Trophoblast cell (in vitro differentiated cells and primary cell): Measurements from ENCODE around the gene SETD3.

Source experiments
- DNase-seq, 2 donors: peaks; one replicate each; pipeline ENCODE4 v3.0.0-alpha.2; 2016
- H2AFZ ChIP-seq: 2 replicates; pipeline ENCODE4 v1.6.1; 2013; ENCODE audit warnings: low read length, moderate library complexity, mild to moderate bottlenecking; ENCODE audit not compliant: insufficient read depth, poor library complexity
- H2AK5ac ChIP-seq: 2 replicates; pipeline ENCODE4 v1.6.1; 2013; ENCODE audit warnings: mild to moderate bottlenecking, low read length
- H2BK120ac ChIP-seq: 2 replicates; pipeline ENCODE4 v1.6.1; 2013; ENCODE audit warnings: low read length, mild to moderate bottlenecking, moderate library complexity; ENCODE audit not compliant: insufficient read depth, poor library complexity
- H2BK12ac ChIP-seq: 2 replicates; pipeline ENCODE4 v1.6.1; 2013; ENCODE audit warnings: mild to moderate bottlenecking, low read length, moderate library complexity
- H2BK5ac ChIP-seq: 2 replicates; pipeline ENCODE4 v1.6.1; 2013; ENCODE audit warnings: low read length, low read depth, moderate library complexity, mild to moderate bottlenecking; ENCODE audit not compliant: poor library complexity
- H3K14ac ChIP-seq: 2 replicates; pipeline ENCODE4 v1.6.1; 2013; ENCODE audit warnings: mild to moderate bottlenecking, low read length
- H3K18ac ChIP-seq: 2 replicates; pipeline ENCODE4 v1.6.1; 2013; ENCODE audit warnings: mild to moderate bottlenecking, low read length
- H3K23ac ChIP-seq: 2 replicates; pipeline ENCODE4 v1.6.1; 2013; ENCODE audit warnings: low read length
- H3K27ac ChIP-seq: 2 replicates; pipeline ENCODE4 v1.5.1; 2013; ENCODE audit warnings: low read depth, mild to moderate bottlenecking, inconsistent platforms, low read length, moderate library complexity
- H3K27me3 ChIP-seq: 2 replicates; pipeline ENCODE4 v1.6.1; 2013; ENCODE audit warnings: inconsistent platforms, mild to moderate bottlenecking, low read length, moderate library complexity; ENCODE audit not compliant: insufficient read depth
- H3K36me3 ChIP-seq, 2 experiments: 1 replicate in 1 of 2; 2 replicates in 1 of 2; pipeline ENCODE4 v1.6.1; 2013; ENCODE audit warnings: low read length in 2 of 2, mild to moderate bottlenecking in 2 of 2, moderate library complexity in 1 of 2; ENCODE audit not compliant: insufficient read depth in 2 of 2, control insufficient read depth in 1 of 2
- H3K4ac ChIP-seq: 2 replicates; pipeline ENCODE4 v1.6.1; 2013; ENCODE audit warnings: low read depth, mild to moderate bottlenecking, low read length, moderate library complexity
- H3K4me1 ChIP-seq, 2 experiments: 1 replicate in 1 of 2; 2 replicates in 1 of 2; pipeline ENCODE4 v1.6.1; 2013; ENCODE audit warnings: low read length in 2 of 2, mild to moderate bottlenecking in 2 of 2, moderate library complexity in 1 of 2; ENCODE audit not compliant: insufficient read depth in 2 of 2, control insufficient read depth in 1 of 2
- H3K4me2 ChIP-seq: 2 replicates; pipeline ENCODE4 v1.6.1; 2013; ENCODE audit warnings: inconsistent platforms, mild to moderate bottlenecking, low read length, moderate library complexity
- H3K4me3 ChIP-seq: 2 replicates; pipeline ENCODE4 v1.5.1; 2013; ENCODE audit warnings: mild to moderate bottlenecking, low read depth, low read length, inconsistent platforms
- H3K79me1 ChIP-seq: one replicate; pipeline ENCODE4 v1.6.1; 2013; ENCODE audit warnings: low read length
- H3K79me2 ChIP-seq: 2 replicates; pipeline ENCODE4 v1.6.1; 2013; ENCODE audit warnings: low read length, mild to moderate bottlenecking; ENCODE audit not compliant: control insufficient read depth, insufficient read depth, poor library complexity
- H3K9ac ChIP-seq: 2 replicates; pipeline ENCODE4 v1.6.1; 2013; ENCODE audit warnings: mild to moderate bottlenecking, low read length
- H3K9me3 ChIP-seq: 2 replicates; pipeline ENCODE4 v1.6.1; 2013; ENCODE audit warnings: low read depth, mild to moderate bottlenecking, control low read depth, inconsistent platforms, low read length; ENCODE audit not compliant: insufficient read depth
- H4K12ac ChIP-seq: 2 replicates; pipeline ENCODE4 v1.6.1; 2013; ENCODE audit warnings: low read depth, mild to moderate bottlenecking, low read length, moderate library complexity
- H4K8ac ChIP-seq: 2 replicates; pipeline ENCODE4 v1.6.1; 2013; ENCODE audit warnings: low read depth, mild to moderate bottlenecking, low read length, moderate library complexity
- H4K91ac ChIP-seq: one replicate; pipeline ENCODE4 v1.6.1; 2013; ENCODE audit warnings: low read depth, mild to moderate bottlenecking, low read length, moderate library complexity
- WGBS: extraction: QIAGEN DNeasy Blood & Tissue Kit; methylation state at CpG from one replicate; pipeline ENCODE4 v1.1.7; 2013; ENCODE audit warnings: missing lambda C conversion rate; ENCODE audit not compliant: insufficient read length, insufficient coverage; ENCODE audit errors: extremely low coverage; 5-methylcytosine and 5-hydroxymethylcytosine counted together

SETD3 gene

GRCh38 chr14:99514552-99515300, 34.1 kb upstream of the SETD3 start:
- Histone ChIP-seq H3K27ac (no peak overlapping the region), H3K9me3 (no peaks in the 10 kb centered on the region), H4K8ac (no peak overlapping the region), H3K4me1 (no peaks in the 10 kb centered on the region), H2AFZ (no peak overlapping the region), H3K79me2 (no peaks in the 10 kb centered on the region), H3K4me2 (no peak overlapping the region), H2BK120ac (no peak overlapping the region), H4K91ac (no peak overlapping the region), H3K4me3 (no peak overlapping the region), H3K36me3 (peaks cover 43 to 45% of the 10 kb centered on the region in 2 experiments), H3K9ac (no peak overlapping the region), H3K23ac (no peak overlapping the region), H2AK5ac (no peak overlapping the region), H3K79me1 (no peaks in the 10 kb centered on the region), H2BK12ac (no peak overlapping the region), H3K4ac (no peak overlapping the region), H2BK5ac (no peak overlapping the region), H4K12ac (no peak overlapping the region), H3K27me3 (no peaks in the 10 kb centered on the region), H3K14ac (no peak overlapping the region), H3K18ac (peak overlapping the region; percentile 25)
- DNase-seq, result no peak
- no CpG with 5 or more reads among the region's 20 CpGs for WGBS

DNA sequence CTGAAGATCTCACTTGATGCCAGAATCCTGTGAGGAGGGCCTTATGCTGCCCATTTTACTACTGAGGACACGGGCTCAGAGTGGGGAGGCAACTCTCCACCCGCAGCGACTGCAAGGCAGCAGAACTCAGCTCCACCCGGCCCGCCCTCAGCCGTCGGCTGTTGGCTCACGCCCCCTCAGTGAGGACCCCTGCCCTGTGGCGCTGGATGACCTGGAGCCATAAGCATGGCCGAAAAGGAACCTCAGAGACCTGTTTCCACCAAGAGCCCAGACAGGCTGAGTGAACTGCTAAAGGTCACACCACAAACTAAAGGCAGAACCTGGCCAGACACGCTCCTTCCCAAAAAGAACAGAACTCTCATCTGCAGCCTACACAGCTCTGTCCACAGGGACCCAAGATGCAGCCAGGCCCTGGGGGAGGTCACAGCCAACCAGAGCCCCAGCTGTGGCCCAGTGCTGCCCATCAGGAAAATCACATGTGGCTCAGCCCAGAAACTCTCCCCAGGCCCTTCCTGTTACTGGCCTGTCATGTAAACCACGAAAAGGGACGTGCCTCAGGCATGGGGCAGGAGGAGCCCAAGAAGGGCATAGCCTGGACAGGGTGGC, 33.4 kb upstream of the SETD3 start:
- Histone ChIP-seq H3K36me3 (peaks cover 50% of the 10 kb centered on the region in 2 experiments), H3K4me1 (no peaks in the 10 kb centered on the region), H2AK5ac (no peak overlapping the region), H4K12ac (no peak overlapping the region), H4K91ac (no peak overlapping the region), H2BK12ac (no peak overlapping the region), H3K9ac (no peak overlapping the region), H2BK120ac (no peak overlapping the region), H3K79me2 (no peaks in the 10 kb centered on the region), H3K23ac (no peak overlapping the region), H3K27me3 (no peaks in the 10 kb centered on the region), H3K9me3 (no peaks in the 10 kb centered on the region), H2AFZ (no peak overlapping the region), H3K4ac (no peak overlapping the region), H3K14ac (no peak overlapping the region), H3K4me3 (no peak overlapping the region), H3K27ac (no peak overlapping the region), H3K18ac (no peak overlapping the region), H3K4me2 (no peak overlapping the region), H3K79me1 (no peaks in the 10 kb centered on the region), H2BK5ac (no peak overlapping the region), H4K8ac (no peak overlapping the region)
- no CpG with 5 or more reads among the region's 13 CpGs for WGBS
- no peak for DNase-seq

GRCh38 chr14:99513183-99513694, 32.6 kb upstream of the SETD3 start:
- Histone ChIP-seq H4K12ac (no peak overlapping the region), H3K27ac (no peak overlapping the region), H3K14ac (no peak overlapping the region), H3K79me1 (no peaks in the 10 kb centered on the region), H3K23ac (no peak overlapping the region), H3K18ac (no peak overlapping the region), H3K9ac (no peak overlapping the region), H3K79me2 (no peaks in the 10 kb centered on the region), H2BK12ac (no peak overlapping the region), H3K4ac (no peak overlapping the region), H3K4me3 (no peak overlapping the region), H2BK120ac (no peak overlapping the region), H2AFZ (no peak overlapping the region), H4K91ac (no peak overlapping the region), H3K4me2 (no peak overlapping the region), H3K36me3 (peaks cover 58% of the 10 kb centered on the region in 2 experiments), H4K8ac (no peak overlapping the region), H3K4me1 (no peaks in the 10 kb centered on the region), H2AK5ac (no peak overlapping the region), H2BK5ac (no peak overlapping the region), H3K9me3 (peaks cover 2% of the 10 kb centered on the region), H3K27me3 (no peaks in the 10 kb centered on the region)
- WGBS, result no CpG with 5 or more reads among the region's 15 CpGs
- no peak for DNase-seq

GRCh38 chr14:99512571-99513182, 32.0 kb upstream of the SETD3 start:
- Histone ChIP-seq H2BK12ac (no peak overlapping the region), H2AFZ (no peak overlapping the region), H2BK120ac (no peak overlapping the region), H4K91ac (no peak overlapping the region), H3K14ac (no peak overlapping the region), H3K27me3 (no peaks in the 10 kb centered on the region), H3K4me3 (no peak overlapping the region), H3K79me2 (no peaks in the 10 kb centered on the region), H2AK5ac (no peak overlapping the region), H3K36me3 (peaks cover 63% of the 10 kb centered on the region in 2 experiments), H4K8ac (no peak overlapping the region), H3K4ac (no peak overlapping the region), H3K4me2 (no peak overlapping the region), H3K9ac (no peak overlapping the region), H3K18ac (no peak overlapping the region), H3K4me1 (no peaks in the 10 kb centered on the region), H2BK5ac (no peak overlapping the region), H3K9me3 (peaks cover 2% of the 10 kb centered on the region), H3K79me1 (no peaks in the 10 kb centered on the region), H3K23ac (no peak overlapping the region), H4K12ac (no peak overlapping the region), H3K27ac (no peak overlapping the region)
- WGBS, result no CpG with 5 or more reads among the region's 16 CpGs
- no peak for DNase-seq
